ENCODE measurements around the gene COL28A1. TPM values are rescaled to one million over a fixed set of nuclear protein-coding genes. Genes with fewer than 3 reads are reported as not detected.

Gene COL28A1
- total RNA-seq, 1 donor from 2014 or later = 18.3 TPM

DNA sequence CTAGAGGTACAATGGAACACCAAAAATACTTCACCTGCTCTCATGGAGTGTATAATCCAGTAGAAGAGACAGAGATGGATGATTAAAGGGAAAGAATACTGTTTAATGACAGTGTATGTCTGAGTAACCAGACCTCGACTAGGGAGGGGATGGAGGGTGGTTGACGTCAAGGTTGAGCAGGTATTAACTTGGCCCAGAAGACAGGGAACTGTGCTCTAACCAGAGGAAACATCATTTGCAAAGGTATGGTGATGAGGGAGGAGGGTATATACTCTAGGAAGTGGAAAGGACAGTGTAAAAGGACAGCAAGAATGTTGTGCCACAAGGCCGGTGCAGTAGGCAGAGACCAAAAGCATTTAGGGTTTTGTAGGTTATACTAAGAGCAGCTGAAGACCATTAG, 33.9 kb upstream of the COL28A1 start:
- Mint-ChIP-seq H3K9me3 (ENCODE audit: low read depth) (peaks cover 16% of the 10 kb centered on the region), H3K27me3 (no peaks in the 10 kb centered on the region), H3K4me3 (ENCODE audit: low read depth) (no peak overlapping the region), H3K36me3 (ENCODE audit: insufficient read depth) (peaks cover 41% of the 10 kb centered on the region), H3K27ac (no peak overlapping the region), H3K4me1 (ENCODE audit: low read depth) (peaks cover 22% of the 10 kb centered on the region)
- no peak for TF ChIP-seq CTCF (IDR thresholded peaks at IDR 0.05; ENCODE audit: unreplicated experiment)
- DNase-seq (ENCODE audit: low spot score, unreplicated experiment) = no peak

- H3K4me3 Mint-ChIP-seq (ENCODE audit: low read depth) = peak overlapping the region; percentile 83
Measured at GRCh38 chr7:7569081-7569527, 33.4 kb upstream of the COL28A1 start.

DNA sequence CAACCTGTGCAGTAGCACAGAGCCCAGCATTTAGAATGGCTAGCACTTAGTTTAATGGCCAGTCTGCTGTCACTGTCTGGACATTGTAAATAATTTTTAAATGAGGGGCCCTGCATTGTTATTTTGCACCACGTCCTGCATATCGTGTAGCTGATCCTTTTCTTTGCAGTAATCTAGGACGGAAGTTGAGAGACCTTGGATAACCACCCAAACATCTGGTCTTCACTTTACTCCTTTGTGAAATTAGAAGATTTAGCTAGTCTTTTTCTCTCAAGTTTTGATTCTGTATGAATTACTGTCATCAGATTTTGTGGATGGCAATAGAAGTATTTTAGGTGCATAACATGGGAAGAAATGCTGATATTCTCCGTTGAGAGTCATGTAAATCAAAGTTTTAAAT, 32.9 kb upstream of the COL28A1 start:
- H3K27ac Mint-ChIP-seq = no peak overlapping the region
- H3K27me3 Mint-ChIP-seq = no peaks in the 10 kb centered on the region
- peak overlapping the region; percentile 83 for H3K4me3 Mint-ChIP-seq (ENCODE audit: low read depth)
- H3K9me3 Mint-ChIP-seq (ENCODE audit: low read depth) = peaks cover 16% of the 10 kb centered on the region
- DNase-seq (ENCODE audit: low spot score, unreplicated experiment) = no peak
- H3K36me3 Mint-ChIP-seq (ENCODE audit: insufficient read depth) = peaks cover 34% of the 10 kb centered on the region
- no peak for TF ChIP-seq CTCF (IDR thresholded peaks at IDR 0.05; ENCODE audit: unreplicated experiment)
- peaks cover 23% of the 10 kb centered on the region for H3K4me1 Mint-ChIP-seq (ENCODE audit: low read depth)

More at GRCh38 chr7:7569081-7569527, 33.4 kb upstream of the COL28A1 start:
- DNase-seq (ENCODE audit: low spot score, unreplicated experiment) = no peak
- H3K27me3 Mint-ChIP-seq = no peaks in the 10 kb centered on the region
- peaks cover 16% of the 10 kb centered on the region for H3K9me3 Mint-ChIP-seq (ENCODE audit: low read depth)
- peaks cover 22% of the 10 kb centered on the region for H3K4me1 Mint-ChIP-seq (ENCODE audit: low read depth)
- peaks cover 40% of the 10 kb centered on the region for H3K36me3 Mint-ChIP-seq (ENCODE audit: insufficient read depth)
- H3K27ac Mint-ChIP-seq = no peak overlapping the region
- TF ChIP-seq CTCF (IDR thresholded peaks at IDR 0.05; ENCODE audit: unreplicated experiment) = no peak

GRCh38 chr7:7567898-7568531, 32.3 kb upstream of the COL28A1 start:
- Mint-ChIP-seq H3K27me3 (no peaks in the 10 kb centered on the region), H3K4me1 (ENCODE audit: low read depth) (peaks cover 28% of the 10 kb centered on the region), H3K9me3 (ENCODE audit: low read depth) (peaks cover 16% of the 10 kb centered on the region), H3K36me3 (ENCODE audit: insufficient read depth) (peaks cover 29% of the 10 kb centered on the region), H3K27ac (peak overlapping the region; percentile 92), H3K4me3 (ENCODE audit: low read depth) (peak overlapping the region; percentile 83)
- no peak for TF ChIP-seq CTCF (IDR thresholded peaks at IDR 0.05; ENCODE audit: unreplicated experiment)
- no peak for DNase-seq (ENCODE audit: low spot score, unreplicated experiment)

GRCh38 chr7:7566651-7567611, 31.3 kb upstream of the COL28A1 start, which contains the start of gene MIOS:
TSS of gene MIOS (plus strand) at chr7:7566884. CDS start at chr7:7572476, 5,592 bp downstream.
- peak within 1 kb of the TSS; percentile 83 for H3K4me3 Mint-ChIP-seq (ENCODE audit: low read depth)
- peak; percentile 91 for DNase-seq (ENCODE audit: low spot score, unreplicated experiment)
- no peak for TF ChIP-seq CTCF (IDR thresholded peaks at IDR 0.05; ENCODE audit: unreplicated experiment)

More at GRCh38 chr7:7566651-7567611, 31.3 kb upstream of the COL28A1 start, which contains the start of gene MIOS:
- peak within 1 kb of the TSS; percentile 92 for H3K27ac Mint-ChIP-seq
- peaks cover 23% of the 10 kb centered on the region for H3K36me3 Mint-ChIP-seq (ENCODE audit: insufficient read depth)
- H3K4me1 Mint-ChIP-seq (ENCODE audit: low read depth) = peaks cover 32% of the 10 kb centered on the region
- peaks cover 11% of the 10 kb centered on the region for H3K9me3 Mint-ChIP-seq (ENCODE audit: low read depth)
- no peaks in the 10 kb centered on the region for H3K27me3 Mint-ChIP-seq
